ENCODE measurements around the gene RGS6.
A peak's percentile ranks its signal among the peaks of the same experiment; 100 is the strongest.

RGS6 gene

GRCh38 chr14:72608391-72609204 lies 676.4 kb downstream of the RGS6 start:
- peak; percentile 91 for DNase-seq (ENCODE audit: low spot score)

GRCh38 chr14:72609205-72609916 lies 677.1 kb downstream of the RGS6 start:
- DNase-seq (ENCODE audit: low spot score) = no peak

GRCh38 chr14:72610096-72610830 lies 678.0 kb downstream of the RGS6 start:
- DNase-seq (ENCODE audit: low spot score) = no peak

- DNase-seq (ENCODE audit: low spot score) = peak; percentile 24
These were observed 678.6 kb downstream of the RGS6 start for GRCh38 chr14:72610831-72611200.

GRCh38 chr14:72611506-72611905 lies 679.3 kb downstream of the RGS6 start:
- peak; percentile 20 for DNase-seq (ENCODE audit: low spot score)

- DNase-seq (ENCODE audit: low spot score) = no peak
These were observed 679.8 kb downstream of the RGS6 start for GRCh38 chr14:72612041-72612440.

- peak; percentile 43 for DNase-seq (ENCODE audit: low spot score)
These were observed 681.2 kb downstream of the RGS6 start for GRCh38 chr14:72613231-72613974.

- no peak for DNase-seq (ENCODE audit: low spot score)
These were observed 681.7 kb downstream of the RGS6 start for GRCh38 chr14:72613975-72614319.

- no peak for DNase-seq (ENCODE audit: low spot score)
These were observed 682.1 kb downstream of the RGS6 start for GRCh38 chr14:72614365-72614764.

- DNase-seq (ENCODE audit: low spot score) = no peak
These were observed 682.7 kb downstream of the RGS6 start for GRCh38 chr14:72614891-72615415.

- peak; percentile 93 for DNase-seq (ENCODE audit: low spot score)
These were observed 683.4 kb downstream of the RGS6 start for GRCh38 chr14:72615451-72616121.

All from kidney tubule cell (primary cell).